ENCODE data around the gene CD80.

The CD80 gene

DNA sequence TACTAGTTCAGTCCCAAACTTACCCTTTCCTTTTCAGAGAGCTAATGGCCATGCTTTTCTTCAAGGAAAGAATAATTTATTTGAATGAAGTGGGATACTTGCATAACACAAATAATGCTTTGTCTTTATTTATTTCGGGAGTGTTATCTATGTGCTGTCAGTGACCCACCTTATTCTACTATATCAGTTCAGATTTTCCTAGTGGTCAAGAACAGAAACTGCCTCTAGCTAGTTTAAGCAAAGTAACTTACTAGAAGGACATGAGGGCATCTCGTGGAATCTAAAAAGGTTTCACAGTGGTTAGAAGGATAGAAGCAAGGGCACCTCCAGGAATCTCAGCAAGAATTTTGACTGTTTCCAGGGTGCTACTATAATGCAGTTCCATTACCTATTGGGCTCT is 64.8 kb downstream of the CD80 start:
- H3K36me3 ChIP-seq (ENCODE audit: control insufficient read depth in 1 of 2, insufficient read depth in 2 of 2, low read depth in 1 of 2, low read length in 2 of 2) = peaks cover 3 to 26% of the 10 kb centered on the region in 2 experiments
- 92% methylated on average over 1 of the region's 2 CpGs for WGBS
- no peak overlapping the region for H3K18ac ChIP-seq (ENCODE audit: low read depth in 1 of 2, low read length in 2 of 2)
- peaks cover 6% of the 10 kb centered on the region for H3K79me1 ChIP-seq (replicated peaks; ENCODE audit: low read length, poor library complexity, severe bottlenecking)
- no peak overlapping the region for H4K91ac ChIP-seq (ENCODE audit: low read length)
- H3K4me2 ChIP-seq (ENCODE audit: low read length, poor library complexity, severe bottlenecking) = no peak overlapping the region
- no peaks in the 10 kb centered on the region for H3K9me3 ChIP-seq (ENCODE audit: control insufficient read depth, low read length)
- H3K27ac ChIP-seq (ENCODE audit: low read length, poor library complexity, severe bottlenecking) = no peak overlapping the region
- no peak overlapping the region for H3K4ac ChIP-seq (ENCODE audit: low read depth in 1 of 2, low read length in 2 of 2)
- H2BK5ac ChIP-seq (ENCODE audit: low read depth, low read length, poor library complexity, severe bottlenecking) = no peak overlapping the region
- no peak overlapping the region for H4K8ac ChIP-seq (ENCODE audit: low read length)
- no peak overlapping the region for H3K4me3 ChIP-seq (ENCODE audit: insufficient read depth in 1 of 2, low read depth in 1 of 2, low read length in 2 of 2)
- no peak overlapping the region for H2AFZ ChIP-seq (ENCODE audit: low read depth, low read length)
- no peaks in the 10 kb centered on the region for H3K27me3 ChIP-seq (ENCODE audit: control insufficient read depth in 1 of 2, insufficient read depth in 1 of 2, low read length in 2 of 2)
- H3K23ac ChIP-seq (ENCODE audit: low read length in 2 of 2) = no peak overlapping the region
- DNase-seq = no peak
- no peak overlapping the region for H2BK15ac ChIP-seq (ENCODE audit: low read depth, poor library complexity, severe bottlenecking)
- no peak overlapping the region for H2BK120ac ChIP-seq (ENCODE audit: low read depth, low read length)
- H3K4me1 ChIP-seq (ENCODE audit: control insufficient read depth, insufficient read depth, low read depth, low read length) = peaks cover 5% of the 10 kb centered on the region
- H2AK5ac ChIP-seq (ENCODE audit: low read length, severe bottlenecking) = no peak overlapping the region
- no peak overlapping the region for H2BK12ac ChIP-seq (ENCODE audit: low read length in 2 of 2)
- no peak overlapping the region for H3K9ac ChIP-seq (ENCODE audit: low read length)
- H3K14ac ChIP-seq (ENCODE audit: low read length in 2 of 2) = no peak overlapping the region

DNA sequence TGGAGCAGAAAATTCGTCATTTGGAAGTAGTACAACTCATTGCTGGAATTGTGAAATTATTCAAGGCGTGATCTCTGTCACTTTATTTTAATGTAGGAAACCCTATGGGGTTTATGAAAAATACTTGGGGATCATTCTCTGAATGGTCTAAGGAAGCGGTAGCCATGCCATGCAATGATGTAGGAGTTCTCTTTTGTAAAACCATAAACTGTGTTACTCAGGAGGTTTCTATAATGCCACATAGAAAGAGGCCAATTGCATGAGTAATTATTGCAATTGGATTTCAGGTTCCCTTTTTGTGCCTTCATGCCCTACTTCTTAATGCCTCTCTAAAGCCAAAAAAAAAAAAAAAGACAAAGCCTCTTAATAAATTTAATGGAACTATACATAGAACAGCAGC is 66.6 kb downstream of the CD80 start:
- no peak overlapping the region for H4K91ac ChIP-seq (ENCODE audit: low read length)
- DNase-seq = no peak
- H3K4ac ChIP-seq (ENCODE audit: low read depth in 1 of 2, low read length in 2 of 2) = no peak overlapping the region
- no peak overlapping the region for H3K18ac ChIP-seq (ENCODE audit: low read depth in 1 of 2, low read length in 2 of 2)
- no peaks in the 10 kb centered on the region for H3K9me3 ChIP-seq (ENCODE audit: control insufficient read depth, low read length)
- no peak overlapping the region for H2AK5ac ChIP-seq (ENCODE audit: low read length, severe bottlenecking)
- H3K23ac ChIP-seq (ENCODE audit: low read length in 2 of 2) = no peak overlapping the region
- H4K8ac ChIP-seq (ENCODE audit: low read length) = no peak overlapping the region
- H2BK5ac ChIP-seq (ENCODE audit: low read depth, low read length, poor library complexity, severe bottlenecking) = no peak overlapping the region
- H3K27me3 ChIP-seq (ENCODE audit: control insufficient read depth in 1 of 2, insufficient read depth in 1 of 2, low read length in 2 of 2) = no peaks in the 10 kb centered on the region
- peaks cover 1% of the 10 kb centered on the region for H3K79me1 ChIP-seq (replicated peaks; ENCODE audit: low read length, poor library complexity, severe bottlenecking)
- peaks cover 7 to 39% of the 10 kb centered on the region in 2 experiments for H3K36me3 ChIP-seq (ENCODE audit: control insufficient read depth in 1 of 2, insufficient read depth in 2 of 2, low read depth in 1 of 2, low read length in 2 of 2)
- no peak overlapping the region for H3K14ac ChIP-seq (ENCODE audit: low read length in 2 of 2)
- H3K27ac ChIP-seq (ENCODE audit: low read length, poor library complexity, severe bottlenecking) = no peak overlapping the region
- WGBS = 97% methylated on average over 3 of the region's 3 CpGs
- no peak overlapping the region for H2BK12ac ChIP-seq (ENCODE audit: low read length in 2 of 2)
- H3K4me2 ChIP-seq (ENCODE audit: low read length, poor library complexity, severe bottlenecking) = no peak overlapping the region
- no peak overlapping the region for H2BK15ac ChIP-seq (ENCODE audit: low read depth, poor library complexity, severe bottlenecking)
- H3K4me3 ChIP-seq (ENCODE audit: insufficient read depth in 1 of 2, low read depth in 1 of 2, low read length in 2 of 2) = no peak overlapping the region
- no peak overlapping the region for H2AFZ ChIP-seq (ENCODE audit: low read depth, low read length)
- H3K4me1 ChIP-seq (ENCODE audit: control insufficient read depth, insufficient read depth, low read depth, low read length) = no peaks in the 10 kb centered on the region
- no peak overlapping the region for H2BK120ac ChIP-seq (ENCODE audit: low read depth, low read length)
- no peak overlapping the region for H3K9ac ChIP-seq (ENCODE audit: low read length)

DNA sequence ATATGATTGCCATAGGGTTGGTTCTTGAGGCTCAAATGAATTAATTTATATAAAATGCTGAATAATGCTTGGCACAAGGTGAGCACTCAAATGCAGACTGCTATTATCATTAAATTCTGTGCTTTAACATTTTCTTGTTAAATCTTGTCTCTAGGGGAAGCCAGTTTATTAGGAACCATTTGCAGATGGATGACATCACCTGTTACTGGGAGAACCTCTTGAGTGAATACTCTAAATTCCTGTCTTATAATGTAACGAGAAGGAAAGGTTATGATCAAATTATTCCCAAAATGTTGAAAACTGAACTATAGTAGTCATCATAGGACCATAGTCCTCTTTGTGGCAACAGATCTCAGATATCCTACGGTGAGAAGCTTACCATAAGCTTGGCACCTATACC is 67.3 kb downstream of the CD80 start:
- no peak overlapping the region for H3K4ac ChIP-seq (ENCODE audit: low read depth in 1 of 2, low read length in 2 of 2)
- no peak overlapping the region for H2BK12ac ChIP-seq (ENCODE audit: low read length in 2 of 2)
- no peak overlapping the region for H4K8ac ChIP-seq (ENCODE audit: low read length)
- no peak overlapping the region for H3K27ac ChIP-seq (ENCODE audit: low read length, poor library complexity, severe bottlenecking)
- H3K9me3 ChIP-seq (ENCODE audit: control insufficient read depth, low read length) = no peaks in the 10 kb centered on the region
- H3K23ac ChIP-seq (ENCODE audit: low read length in 2 of 2) = no peak overlapping the region
- no peak overlapping the region for H3K4me2 ChIP-seq (ENCODE audit: low read length, poor library complexity, severe bottlenecking)
- peaks cover 1% of the 10 kb centered on the region for H3K79me1 ChIP-seq (replicated peaks; ENCODE audit: low read length, poor library complexity, severe bottlenecking)
- no peak overlapping the region for H4K91ac ChIP-seq (ENCODE audit: low read length)
- no peak overlapping the region for H3K14ac ChIP-seq (ENCODE audit: low read length in 2 of 2)
- DNase-seq = no peak
- H2AK5ac ChIP-seq (ENCODE audit: low read length, severe bottlenecking) = no peak overlapping the region
- no peak overlapping the region for H2BK120ac ChIP-seq (ENCODE audit: low read depth, low read length)
- no peak overlapping the region for H2BK5ac ChIP-seq (ENCODE audit: low read depth, low read length, poor library complexity, severe bottlenecking)
- no peak overlapping the region for H3K4me3 ChIP-seq (ENCODE audit: insufficient read depth in 1 of 2, low read depth in 1 of 2, low read length in 2 of 2)
- WGBS = 93% methylated on average over 1 of the region's 2 CpGs
- peaks cover 7 to 42% of the 10 kb centered on the region in 2 experiments for H3K36me3 ChIP-seq (ENCODE audit: control insufficient read depth in 1 of 2, insufficient read depth in 2 of 2, low read depth in 1 of 2, low read length in 2 of 2)
- H3K18ac ChIP-seq (ENCODE audit: low read depth in 1 of 2, low read length in 2 of 2) = no peak overlapping the region
- no peaks in the 10 kb centered on the region for H3K4me1 ChIP-seq (ENCODE audit: control insufficient read depth, insufficient read depth, low read depth, low read length)
- no peak overlapping the region for H2BK15ac ChIP-seq (ENCODE audit: low read depth, poor library complexity, severe bottlenecking)
- H3K9ac ChIP-seq (ENCODE audit: low read length) = no peak overlapping the region
- H3K27me3 ChIP-seq (ENCODE audit: control insufficient read depth in 1 of 2, insufficient read depth in 1 of 2, low read length in 2 of 2) = no peaks in the 10 kb centered on the region
- no peak overlapping the region for H2AFZ ChIP-seq (ENCODE audit: low read depth, low read length)

DNA sequence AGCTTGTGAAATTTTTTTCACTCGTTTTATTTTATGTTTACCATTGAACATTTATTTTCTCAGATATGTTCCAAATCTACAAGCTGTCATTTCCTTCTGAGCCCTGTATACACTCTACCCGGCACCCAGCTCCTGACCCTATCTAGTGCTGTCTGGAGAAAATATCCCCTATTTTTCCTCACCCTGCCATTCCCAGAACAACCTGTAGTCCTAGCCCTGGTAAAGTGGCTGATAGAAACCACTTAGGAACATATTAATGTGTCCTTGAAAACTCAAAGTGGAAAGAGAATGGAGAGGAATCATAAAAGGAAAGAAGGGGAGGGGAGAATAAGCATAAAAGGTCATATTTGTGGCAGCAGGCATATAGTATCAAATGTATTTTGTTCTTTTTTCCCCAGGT is 69.3 kb downstream of the CD80 start:
- H4K8ac ChIP-seq (ENCODE audit: low read length) = no peak overlapping the region
- H3K36me3 ChIP-seq (ENCODE audit: control insufficient read depth in 1 of 2, insufficient read depth in 2 of 2, low read depth in 1 of 2, low read length in 2 of 2) = peaks cover 10 to 62% of the 10 kb centered on the region in 2 experiments
- no peak overlapping the region for H2AK5ac ChIP-seq (ENCODE audit: low read length, severe bottlenecking)
- no peak overlapping the region for H3K4me2 ChIP-seq (ENCODE audit: low read length, poor library complexity, severe bottlenecking)
- no peak overlapping the region for H3K23ac ChIP-seq (ENCODE audit: low read length in 2 of 2)
- no peak overlapping the region for H3K4me3 ChIP-seq (ENCODE audit: insufficient read depth in 1 of 2, low read depth in 1 of 2, low read length in 2 of 2)
- H3K4me1 ChIP-seq (ENCODE audit: control insufficient read depth, insufficient read depth, low read depth, low read length) = no peaks in the 10 kb centered on the region
- H3K18ac ChIP-seq (ENCODE audit: low read depth in 1 of 2, low read length in 2 of 2) = no peak overlapping the region
- no peak overlapping the region for H3K27ac ChIP-seq (ENCODE audit: low read length, poor library complexity, severe bottlenecking)
- WGBS = 100% methylated on average over 2 of the region's 2 CpGs
- H3K79me1 ChIP-seq (replicated peaks; ENCODE audit: low read length, poor library complexity, severe bottlenecking) = no peaks in the 10 kb centered on the region
- no peak overlapping the region for H2BK15ac ChIP-seq (ENCODE audit: low read depth, poor library complexity, severe bottlenecking)
- no peak overlapping the region for H3K14ac ChIP-seq (ENCODE audit: low read length in 2 of 2)
- H4K91ac ChIP-seq (ENCODE audit: low read length) = no peak overlapping the region
- DNase-seq = no peak
- no peaks in the 10 kb centered on the region for H3K27me3 ChIP-seq (ENCODE audit: control insufficient read depth in 1 of 2, insufficient read depth in 1 of 2, low read length in 2 of 2)
- H3K9ac ChIP-seq (ENCODE audit: low read length) = no peak overlapping the region
- no peaks in the 10 kb centered on the region for H3K9me3 ChIP-seq (ENCODE audit: control insufficient read depth, low read length)
- H2BK12ac ChIP-seq (ENCODE audit: low read length in 2 of 2) = no peak overlapping the region
- H2AFZ ChIP-seq (ENCODE audit: low read depth, low read length) = no peak overlapping the region
- H2BK5ac ChIP-seq (ENCODE audit: low read depth, low read length, poor library complexity, severe bottlenecking) = no peak overlapping the region
- no peak overlapping the region for H2BK120ac ChIP-seq (ENCODE audit: low read depth, low read length)
- H3K4ac ChIP-seq (ENCODE audit: low read depth in 1 of 2, low read length in 2 of 2) = no peak overlapping the region
